AG04450 (cell line): ENCODE measurements around the gene KCNK13. TPM values are rescaled to one million over a fixed set of nuclear protein-coding genes. Genes with fewer than 3 reads are reported as not detected.

Experiments used
- CTCF ChIA-PET: fragments of 300-600, 350-600 bp; formaldehyde crosslinking; extraction: SDS; loops from one replicate; lab custom pipeline; 2022; ENCODE audit warnings: antibody characterized with exemption, inconsistent platforms; lab: Charles Lee
- POLR2A ChIA-PET: fragments of 350-600 bp; formaldehyde crosslinking; extraction: SDS; loops from one replicate; lab custom pipeline; 2021; ENCODE audit warnings: antibody characterized with exemption, inconsistent platforms; lab: Yijun Ruan, JAX
- DNase-seq: peaks from one replicate; pipeline ENCODE4 v3.0.0-alpha.2; 2011; ENCODE audit warnings: low read depth, low spot score
- H3K27ac ChIP-seq: one replicate; pipeline ENCODE4 v1.5.1; 2012; ENCODE audit warnings: low read depth, low read length, control low read depth
- H3K27me3 ChIP-seq: one replicate; pipeline ENCODE4 v1.6.0; 2012; ENCODE audit warnings: low read length; ENCODE audit not compliant: control insufficient read depth, insufficient read depth
- H3K4me3 ChIP-seq: 2 replicates; pipeline ENCODE4 v1.5.1; 2011; ENCODE audit warnings: mild to moderate bottlenecking, low read depth, low read length, control low read depth
- H3K9me3 ChIP-seq: 2 replicates; pipeline ENCODE4 v1.5.1; 2012; ENCODE audit warnings: low read length; ENCODE audit not compliant: control insufficient read depth, insufficient read depth
- CTCF ChIP-seq: IDR thresholded peaks from 2 replicates; pipeline ENCODE4 v1.5.1; 2011; ENCODE audit warnings: low read depth, low read length, control low read depth, inconsistent platforms
- polyA plus RNA-seq: library from polyadenylated mRNA; depleted of rRNA; stranded (reverse); fragments of >200 nt; gene quantifications from 2 replicates; pipeline ENCODE4 v1.2.3, GENCODE V29; 2011

Gene KCNK13
- polyA plus RNA-seq, 1 experiment: not detected

DNA sequence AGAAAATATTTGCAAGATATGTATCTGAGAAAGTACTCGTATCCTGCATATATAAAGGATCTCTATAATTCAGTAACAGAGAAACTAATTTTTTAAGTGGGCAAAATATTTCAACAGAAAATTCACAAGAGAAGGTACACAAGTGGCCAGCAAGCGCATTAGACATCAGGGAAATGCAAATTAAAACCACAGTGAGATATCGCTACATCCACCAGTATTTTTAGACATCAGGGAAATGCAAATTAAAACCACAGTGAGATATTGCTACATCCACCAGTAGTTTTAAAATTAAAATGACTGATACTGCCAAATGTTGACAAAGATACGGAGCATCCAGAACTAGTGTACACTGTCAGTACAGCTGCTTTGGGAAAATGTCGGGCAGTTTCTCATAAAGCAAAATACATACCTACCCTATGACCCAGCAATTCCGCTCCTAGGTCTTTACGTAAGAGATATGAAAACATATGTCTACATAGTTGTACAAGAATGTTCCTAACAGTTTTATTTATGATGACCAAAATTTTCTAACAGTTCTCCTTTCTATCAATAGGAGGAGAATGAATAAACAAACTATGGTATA is 2.8 kb upstream of the KCNK13 start:
- H3K27me3 ChIP-seq: peaks cover 55% of the 10 kb centered on the region
- H3K4me3 ChIP-seq: no peak overlapping the region
- ChIA-PET POLR2A (no interaction called here), CTCF (interaction anchor here (0.9 to 1.0 kb wide), 3 partner anchors 85 to 87 kb away, joined by 3 to 9 read pairs (median 5); no protein-coding TSS in a partner anchor)
- no peak for TF ChIP-seq CTCF
- DNase-seq: no peak
- no peaks in the 10 kb centered on the region for H3K9me3 ChIP-seq
- no peak overlapping the region for H3K27ac ChIP-seq

DNA sequence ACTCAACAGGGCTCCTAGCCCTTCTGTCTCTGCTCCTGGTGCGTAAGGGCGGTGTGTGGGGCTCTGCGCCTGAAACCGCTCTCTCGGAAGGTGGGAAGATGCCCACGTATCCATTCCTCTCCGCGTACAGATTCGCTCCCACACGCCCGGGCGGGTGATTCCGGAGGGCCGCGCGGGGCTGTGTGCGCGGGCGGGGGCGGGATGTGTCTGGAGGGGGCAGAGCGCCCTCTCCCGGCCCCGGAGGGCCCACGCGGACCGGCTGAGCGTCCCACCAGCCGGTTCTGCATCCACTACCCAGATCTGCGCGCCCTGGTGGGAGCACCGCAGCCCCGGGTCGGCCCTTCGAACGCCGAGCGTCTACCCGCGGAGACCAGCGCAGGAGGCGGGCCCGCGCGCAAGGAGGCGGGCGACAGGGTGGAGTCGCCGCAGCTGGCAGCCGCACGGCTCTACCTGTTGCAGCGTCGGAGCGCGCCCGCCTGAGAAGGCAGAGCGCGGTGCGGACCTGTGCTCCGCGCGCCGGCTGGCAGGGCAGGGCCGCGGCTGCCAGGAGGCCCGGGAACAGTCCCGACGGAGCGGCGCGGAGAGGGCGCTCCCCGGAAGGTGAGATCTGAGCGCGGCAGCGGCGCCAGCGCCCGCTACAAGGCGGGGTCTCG is 1.4 kb upstream of the KCNK13 start:
- TF ChIP-seq CTCF: peak; percentile 53
- Histone ChIP-seq H3K27ac (no peak overlapping the region), H3K9me3 (no peaks in the 10 kb centered on the region), H3K27me3 (peaks cover 61% of the 10 kb centered on the region), H3K4me3 (peak overlapping the region; percentile 61)
- POLR2A ChIA-PET: no interaction called here
- no peak for DNase-seq
- CTCF ChIA-PET: interaction anchor here (1.0 to 1.1 kb wide), 3 partner anchors 65 to 88 kb away, joined by 3 to 9 read pairs (median 5); no protein-coding TSS in a partner anchor

GRCh38 chr14:90060965-90061684 is 669 bp upstream of the KCNK13 start:
- POLR2A ChIA-PET: no interaction called here
- Histone ChIP-seq H3K9me3 (no peaks in the 10 kb centered on the region), H3K27me3 (peaks cover 64% of the 10 kb centered on the region), H3K4me3 (peak overlapping the region; percentile 61; the same call in 1 of the 2 replicates), H3K27ac (no peak overlapping the region)
- TF ChIP-seq CTCF: no peak
- CTCF ChIA-PET: interaction anchor here (1.0 kb wide), 1 partner anchor 88 kb away, joined by 3 read pairs; no protein-coding TSS in a partner anchor
- DNase-seq: no peak

DNA sequence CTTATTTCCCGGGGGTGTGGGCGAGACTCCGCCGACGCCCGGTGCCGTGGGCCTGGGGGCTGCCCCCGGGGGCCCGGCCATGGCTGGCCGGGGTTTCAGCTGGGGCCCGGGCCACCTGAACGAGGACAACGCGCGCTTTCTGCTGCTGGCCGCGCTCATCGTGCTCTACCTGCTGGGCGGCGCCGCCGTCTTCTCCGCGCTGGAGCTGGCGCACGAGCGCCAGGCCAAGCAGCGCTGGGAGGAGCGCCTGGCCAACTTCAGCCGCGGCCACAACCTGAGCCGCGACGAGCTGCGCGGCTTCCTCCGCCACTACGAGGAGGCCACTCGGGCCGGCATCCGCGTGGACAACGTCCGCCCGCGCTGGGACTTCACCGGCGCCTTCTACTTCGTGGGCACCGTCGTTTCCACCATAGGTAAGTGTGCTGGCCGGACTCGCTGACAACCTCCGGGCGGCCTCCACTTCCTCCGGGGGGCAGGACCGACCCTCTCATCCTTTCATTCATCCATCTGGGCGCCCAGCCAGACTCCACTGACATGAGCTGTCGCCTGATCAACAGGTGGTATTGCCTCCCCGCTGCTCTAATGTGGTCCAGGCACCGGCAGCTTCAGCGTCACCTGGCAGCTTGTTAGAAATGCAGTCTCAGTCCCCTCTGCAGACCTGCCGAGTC is 467 bp downstream of the KCNK13 start:
- Histone ChIP-seq H3K4me3 (no peak overlapping the region; the same call in 1 of the 2 replicates), H3K9me3 (no peaks in the 10 kb centered on the region), H3K27ac (peak overlapping the region; percentile 11), H3K27me3 (peaks cover 59% of the 10 kb centered on the region)
- no peak for TF ChIP-seq CTCF
- POLR2A ChIA-PET: no interaction called here
- no peak for DNase-seq
- CTCF ChIA-PET: interaction anchor here (1.0 kb wide), 1 partner anchor 89 kb away, joined by 3 read pairs; no protein-coding TSS in a partner anchor
